Loucy (cell line): Measurements from ENCODE around the gene LTB4R.

Experiments
- EZH2phosphoT487 ChIP-seq: fragments of 200-600 bp; IDR thresholded peaks from 2 replicates; pipeline ENCODE4 v1.6.1; 2018; ENCODE audit warnings: antibody characterized with exemption, mild to moderate bottlenecking, moderate library complexity, borderline replicate concordance
- TF ChIP-seq, protein P1 (sequence below): fragments of 200-600 bp; sonication (generic); conservative IDR thresholded peaks from 2 replicates; pipeline ENCODE4 v1.5.1; 2014; ENCODE audit warnings: mild to moderate bottlenecking, antibody characterized with exemption, low read length

DNA sequence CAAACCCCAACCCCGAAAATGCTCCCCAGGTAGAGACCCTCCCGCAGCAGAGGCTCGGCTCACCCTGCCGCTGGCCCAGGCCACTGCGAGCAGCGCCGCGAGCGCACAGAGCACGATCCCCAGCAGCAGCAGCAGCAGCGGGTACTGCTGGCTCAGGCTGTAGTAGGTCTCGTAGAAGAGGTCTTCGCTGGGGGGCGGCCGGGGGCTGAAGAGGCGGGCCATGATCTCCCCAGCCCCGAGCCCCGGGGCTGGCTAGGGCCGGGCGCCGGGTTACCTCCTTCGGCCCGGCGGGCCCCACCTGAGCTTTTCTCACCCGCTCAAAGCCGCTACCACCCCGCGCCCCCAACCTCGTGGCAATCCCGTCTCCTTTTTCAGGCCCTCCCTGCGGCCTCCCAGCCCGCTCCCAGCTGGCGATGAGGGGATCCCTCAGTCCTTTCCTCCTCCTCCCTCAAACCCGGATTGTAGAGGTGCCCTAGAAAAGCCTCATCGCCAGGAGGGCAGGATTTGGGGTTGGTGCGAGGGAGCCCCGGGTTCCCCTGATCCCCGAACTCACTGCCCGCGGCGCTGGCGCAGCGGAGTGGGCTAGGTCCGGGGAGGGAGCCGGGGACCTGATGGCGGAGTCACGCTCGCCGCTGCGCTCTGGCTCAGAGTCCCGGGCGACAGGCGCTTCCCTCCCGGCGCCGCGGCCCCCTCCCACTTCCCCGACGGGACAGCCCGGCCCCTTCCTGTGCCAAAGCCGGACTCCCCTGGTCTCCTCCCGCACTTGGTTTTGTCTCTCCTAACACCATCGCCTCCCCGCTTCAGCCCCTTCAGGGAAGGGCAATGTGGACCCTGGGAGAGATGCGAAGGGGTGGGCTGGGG is 23.4 kb downstream of the LTB4R start, which contains the start of gene ADCY4:
- TF ChIP-seq, protein P1, sequence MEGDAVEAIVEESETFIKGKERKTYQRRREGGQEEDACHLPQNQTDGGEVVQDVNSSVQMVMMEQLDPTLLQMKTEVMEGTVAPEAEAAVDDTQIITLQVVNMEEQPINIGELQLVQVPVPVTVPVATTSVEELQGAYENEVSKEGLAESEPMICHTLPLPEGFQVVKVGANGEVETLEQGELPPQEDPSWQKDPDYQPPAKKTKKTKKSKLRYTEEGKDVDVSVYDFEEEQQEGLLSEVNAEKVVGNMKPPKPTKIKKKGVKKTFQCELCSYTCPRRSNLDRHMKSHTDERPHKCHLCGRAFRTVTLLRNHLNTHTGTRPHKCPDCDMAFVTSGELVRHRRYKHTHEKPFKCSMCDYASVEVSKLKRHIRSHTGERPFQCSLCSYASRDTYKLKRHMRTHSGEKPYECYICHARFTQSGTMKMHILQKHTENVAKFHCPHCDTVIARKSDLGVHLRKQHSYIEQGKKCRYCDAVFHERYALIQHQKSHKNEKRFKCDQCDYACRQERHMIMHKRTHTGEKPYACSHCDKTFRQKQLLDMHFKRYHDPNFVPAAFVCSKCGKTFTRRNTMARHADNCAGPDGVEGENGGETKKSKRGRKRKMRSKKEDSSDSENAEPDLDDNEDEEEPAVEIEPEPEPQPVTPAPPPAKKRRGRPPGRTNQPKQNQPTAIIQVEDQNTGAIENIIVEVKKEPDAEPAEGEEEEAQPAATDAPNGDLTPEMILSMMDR: no peak
- TF ChIP-seq EZH2phosphoT487: no peak
